Progenitor cell of endocrine pancreas (in vitro differentiated cells): ENCODE data around the gene NCAPG. TPM values are rescaled to one million over a fixed set of nuclear protein-coding genes. Genes with fewer than 3 reads are reported as not detected.
A peak's percentile ranks its signal among the peaks of the same experiment; 100 is the strongest.

Experiments
- DNase-seq: peaks from one replicate; pipeline ENCODE4 v3.0.0; 2021; ENCODE audit warnings: low spot score; ENCODE audit not compliant: unreplicated experiment
- H3K27ac Mint-ChIP-seq: 2 replicates; pipeline ENCODE4 v1.8.0; 2021; ENCODE audit warnings: mild to moderate bottlenecking, moderate library complexity, mixed read lengths
- H3K27me3 Mint-ChIP-seq: 2 replicates; pipeline ENCODE4 v1.8.0; 2021; ENCODE audit warnings: mixed read lengths
- H3K36me3 Mint-ChIP-seq: 2 replicates; pipeline ENCODE4 v1.8.0; 2022; ENCODE audit warnings: mixed read lengths; ENCODE audit not compliant: insufficient read depth
- H3K4me1 Mint-ChIP-seq: 2 replicates; pipeline ENCODE4 v1.8.0; 2021; ENCODE audit warnings: low read depth, mixed read lengths
- H3K4me3 Mint-ChIP-seq: 2 replicates; pipeline ENCODE4 v1.8.0; 2021; ENCODE audit warnings: low read depth, mild to moderate bottlenecking, moderate library complexity, mixed read lengths
- H3K9me3 Mint-ChIP-seq: 2 replicates; pipeline ENCODE4 v1.8.0; 2021; ENCODE audit warnings: low read depth, mixed read lengths
- long read RNA-seq: library from polyadenylated mRNA; unstranded; transcript quantifications from one replicate; pipeline ENCODE4 v2.0.0, GENCODE V29; 2020
- total RNA-seq: library from RNA; stranded (reverse); gene quantifications from 2 replicates; pipeline ENCODE4 v1.2.1, GENCODE V29; 2021
- TF ChIP-seq, protein P1 (sequence below): fragments of 200-600 bp; sonication (generic); IDR thresholded peaks from one replicate; pipeline ENCODE4 v1.5.0; 2021; ENCODE audit warnings: antibody characterized with exemption, mild to moderate bottlenecking; ENCODE audit not compliant: unreplicated experiment

Gene NCAPG, protein sequence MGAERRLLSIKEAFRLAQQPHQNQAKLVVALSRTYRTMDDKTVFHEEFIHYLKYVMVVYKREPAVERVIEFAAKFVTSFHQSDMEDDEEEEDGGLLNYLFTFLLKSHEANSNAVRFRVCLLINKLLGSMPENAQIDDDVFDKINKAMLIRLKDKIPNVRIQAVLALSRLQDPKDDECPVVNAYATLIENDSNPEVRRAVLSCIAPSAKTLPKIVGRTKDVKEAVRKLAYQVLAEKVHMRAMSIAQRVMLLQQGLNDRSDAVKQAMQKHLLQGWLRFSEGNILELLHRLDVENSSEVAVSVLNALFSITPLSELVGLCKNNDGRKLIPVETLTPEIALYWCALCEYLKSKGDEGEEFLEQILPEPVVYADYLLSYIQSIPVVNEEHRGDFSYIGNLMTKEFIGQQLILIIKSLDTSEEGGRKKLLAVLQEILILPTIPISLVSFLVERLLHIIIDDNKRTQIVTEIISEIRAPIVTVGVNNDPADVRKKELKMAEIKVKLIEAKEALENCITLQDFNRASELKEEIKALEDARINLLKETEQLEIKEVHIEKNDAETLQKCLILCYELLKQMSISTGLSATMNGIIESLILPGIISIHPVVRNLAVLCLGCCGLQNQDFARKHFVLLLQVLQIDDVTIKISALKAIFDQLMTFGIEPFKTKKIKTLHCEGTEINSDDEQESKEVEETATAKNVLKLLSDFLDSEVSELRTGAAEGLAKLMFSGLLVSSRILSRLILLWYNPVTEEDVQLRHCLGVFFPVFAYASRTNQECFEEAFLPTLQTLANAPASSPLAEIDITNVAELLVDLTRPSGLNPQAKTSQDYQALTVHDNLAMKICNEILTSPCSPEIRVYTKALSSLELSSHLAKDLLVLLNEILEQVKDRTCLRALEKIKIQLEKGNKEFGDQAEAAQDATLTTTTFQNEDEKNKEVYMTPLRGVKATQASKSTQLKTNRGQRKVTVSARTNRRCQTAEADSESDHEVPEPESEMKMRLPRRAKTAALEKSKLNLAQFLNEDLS
- total RNA-seq, result 17.9 and 22.0 TPM in 2 replicates
- long read RNA-seq, full-length matches to known transcripts, result 49 of 167 reads
- long read RNA-seq, partial matches to known transcripts, result 86 of 167 reads
- long read RNA-seq, other reads (novel, unspliced or antisense), result 32 of 167 reads

DNA sequence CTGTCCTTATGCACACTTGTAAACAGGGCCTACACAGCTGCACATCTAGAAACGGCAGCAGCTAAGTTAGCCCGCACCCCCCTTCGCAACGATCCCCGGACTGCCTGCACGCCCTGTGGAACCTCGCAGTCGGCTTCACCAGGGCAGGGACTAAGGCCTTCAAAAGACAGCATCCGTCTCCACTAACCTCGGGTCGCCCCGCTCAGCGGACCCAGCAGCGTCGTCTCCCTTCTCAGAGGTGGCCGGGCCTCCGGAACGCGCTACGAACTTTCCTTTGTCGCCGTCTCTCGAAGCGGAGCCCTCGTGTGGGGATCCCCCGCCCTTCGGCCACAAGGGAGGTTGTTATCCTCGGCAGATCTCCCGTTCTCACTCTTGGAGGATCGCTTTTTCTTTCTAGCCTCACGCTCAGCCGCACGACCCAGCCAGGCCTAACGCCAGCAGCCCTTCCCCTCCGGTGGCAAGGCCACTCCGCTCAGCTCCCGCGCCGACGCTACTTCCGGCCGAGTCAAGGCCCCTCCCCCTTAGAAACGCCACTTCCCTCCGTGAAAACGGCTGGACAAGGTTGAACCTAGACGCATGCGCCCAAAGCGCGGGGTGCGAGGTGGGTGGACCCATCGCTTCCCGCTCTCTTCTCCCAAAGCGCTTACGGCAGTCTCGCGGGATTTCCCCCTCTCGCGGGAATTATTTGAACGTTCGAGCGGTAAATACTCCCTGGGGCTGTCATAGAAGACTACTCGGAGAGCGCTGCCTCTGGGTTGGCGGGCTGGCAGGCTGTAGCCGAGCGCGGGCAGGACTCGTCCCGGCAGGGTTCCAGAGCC lies at the start of gene NCAPG, which contains the start of gene DCAF16:
Gene NCAPG, plus strand, starts transcription at position 720 of the 818 bp plus-strand sequence. CDS start 99 bp downstream, outside the sequence.
Gene DCAF16, minus strand, starts transcription at position 498 of the 818 bp plus-strand sequence. CDS start 6,616 bp downstream, outside the sequence.
- Mint-ChIP-seq H3K36me3 (peaks cover 4% of the 10 kb centered on the region), H3K4me3 (peak within 1 kb of the TSS; percentile 96), H3K9me3 (no peaks in the 10 kb centered on the region), H3K27ac (peak within 1 kb of the TSS; percentile 98), H3K27me3 (no peaks in the 10 kb centered on the region), H3K4me1 (peaks cover 36% of the 10 kb centered on the region)
- TF ChIP-seq, protein P1, sequence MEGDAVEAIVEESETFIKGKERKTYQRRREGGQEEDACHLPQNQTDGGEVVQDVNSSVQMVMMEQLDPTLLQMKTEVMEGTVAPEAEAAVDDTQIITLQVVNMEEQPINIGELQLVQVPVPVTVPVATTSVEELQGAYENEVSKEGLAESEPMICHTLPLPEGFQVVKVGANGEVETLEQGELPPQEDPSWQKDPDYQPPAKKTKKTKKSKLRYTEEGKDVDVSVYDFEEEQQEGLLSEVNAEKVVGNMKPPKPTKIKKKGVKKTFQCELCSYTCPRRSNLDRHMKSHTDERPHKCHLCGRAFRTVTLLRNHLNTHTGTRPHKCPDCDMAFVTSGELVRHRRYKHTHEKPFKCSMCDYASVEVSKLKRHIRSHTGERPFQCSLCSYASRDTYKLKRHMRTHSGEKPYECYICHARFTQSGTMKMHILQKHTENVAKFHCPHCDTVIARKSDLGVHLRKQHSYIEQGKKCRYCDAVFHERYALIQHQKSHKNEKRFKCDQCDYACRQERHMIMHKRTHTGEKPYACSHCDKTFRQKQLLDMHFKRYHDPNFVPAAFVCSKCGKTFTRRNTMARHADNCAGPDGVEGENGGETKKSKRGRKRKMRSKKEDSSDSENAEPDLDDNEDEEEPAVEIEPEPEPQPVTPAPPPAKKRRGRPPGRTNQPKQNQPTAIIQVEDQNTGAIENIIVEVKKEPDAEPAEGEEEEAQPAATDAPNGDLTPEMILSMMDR, result no peak
- DNase-seq, result peak; percentile 99

DNA sequence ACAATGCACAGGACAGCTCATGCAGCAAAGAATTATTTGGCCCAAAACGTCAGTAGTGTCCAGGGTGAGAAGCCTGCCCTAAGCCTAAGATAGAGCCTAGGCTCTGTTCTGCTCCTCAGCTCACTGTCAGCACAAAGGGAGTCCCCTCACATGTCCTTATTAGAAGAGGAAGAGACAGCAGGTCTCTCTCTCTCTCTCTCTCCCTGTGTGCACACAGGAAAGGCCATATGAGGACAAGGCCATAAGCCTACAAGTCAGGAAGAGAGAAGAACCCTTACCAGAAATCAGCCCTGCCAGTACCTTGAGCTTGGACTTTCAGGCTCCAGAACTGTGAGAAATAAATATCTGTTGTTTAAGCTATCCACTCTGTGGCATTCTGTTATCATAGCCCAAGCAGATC lies 49.7 kb upstream of the NCAPG start:
- TF ChIP-seq, protein P1, result no peak
- no peak for DNase-seq
- Mint-ChIP-seq H3K27ac (no peak overlapping the region), H3K27me3 (no peaks in the 10 kb centered on the region), H3K9me3 (peaks cover 6% of the 10 kb centered on the region), H3K4me1 (peaks cover 7% of the 10 kb centered on the region), H3K4me3 (no peak overlapping the region), H3K36me3 (no peaks in the 10 kb centered on the region)

DNA sequence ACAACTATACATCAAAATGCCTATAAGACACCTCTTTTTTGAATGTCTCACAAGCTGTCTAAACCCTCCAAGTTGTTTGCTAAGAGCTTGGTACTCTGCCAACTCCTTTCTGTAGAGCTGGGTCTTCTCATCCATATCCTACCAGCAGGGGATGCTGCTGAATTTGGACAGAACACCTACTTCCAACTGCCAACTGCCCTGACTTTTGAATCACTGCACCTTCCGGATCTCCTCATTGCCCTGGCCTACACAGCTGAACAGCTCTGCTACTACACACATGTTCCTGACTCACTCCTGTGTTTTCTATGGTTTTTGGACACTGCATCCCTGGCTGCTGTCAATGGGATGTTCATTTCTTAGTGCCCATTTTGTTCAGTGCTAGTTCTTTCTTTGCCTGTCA lies 48.1 kb upstream of the NCAPG start:
- TF ChIP-seq, protein P1, result no peak
- Mint-ChIP-seq H3K27ac (no peak overlapping the region), H3K4me3 (no peak overlapping the region), H3K9me3 (peaks cover 8% of the 10 kb centered on the region), H3K27me3 (no peaks in the 10 kb centered on the region), H3K36me3 (no peaks in the 10 kb centered on the region), H3K4me1 (peaks cover 7% of the 10 kb centered on the region)
- no peak for DNase-seq

DNA sequence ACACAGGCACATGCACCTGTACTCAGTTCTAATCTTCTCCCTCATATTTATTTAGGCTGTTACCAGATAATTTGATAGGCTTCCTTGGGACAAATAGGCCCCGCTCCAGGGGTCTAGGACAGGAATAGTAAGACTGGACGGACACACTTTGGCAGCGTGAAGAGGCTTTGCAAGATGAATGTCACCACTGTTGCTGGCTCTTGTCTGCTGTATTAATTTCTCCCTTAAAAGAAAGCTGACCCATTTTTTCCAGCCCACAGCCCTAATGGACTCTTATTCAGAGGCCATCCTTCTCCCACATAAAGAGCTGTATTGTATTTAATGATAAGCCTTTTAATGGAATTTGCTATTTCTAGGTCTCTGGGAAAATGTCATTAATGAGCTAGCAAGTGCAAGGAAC lies 47.4 kb upstream of the NCAPG start:
- Mint-ChIP-seq H3K27me3 (no peaks in the 10 kb centered on the region), H3K36me3 (no peaks in the 10 kb centered on the region), H3K27ac (no peak overlapping the region), H3K4me1 (peaks cover 3% of the 10 kb centered on the region), H3K9me3 (peaks cover 8% of the 10 kb centered on the region), H3K4me3 (no peak overlapping the region)
- TF ChIP-seq, protein P1, result no peak
- DNase-seq, result no peak
